Panc1 (cell line): ENCODE data around the gene GNAQ.

Experiments used
- POLR2AphosphoS5 ChIP-seq: IDR thresholded peaks from 2 replicates; pipeline ENCODE4 v1.6.1; 2012; ENCODE audit warnings: mild to moderate bottlenecking, low read depth, low read length, moderate library complexity
- SIN3A ChIP-seq: IDR thresholded peaks from 2 replicates; pipeline ENCODE4 v1.6.1; 2012; ENCODE audit warnings: low read depth, mild to moderate bottlenecking, low read length, moderate library complexity, borderline replicate concordance; ENCODE audit not compliant: insufficient read depth
- TCF7L2 ChIP-seq: IDR thresholded peaks from 2 replicates; pipeline ENCODE4 v1.6.1; 2011; ENCODE audit warnings: mild to moderate bottlenecking, low read depth, low read length, inconsistent platforms
- TF ChIP-seq, protein P1 (sequence below): fragments of 450-650 bp; IDR thresholded peaks from 2 replicates; pipeline ENCODE4 v1.5.1; 2017; ENCODE audit warnings: mild to moderate bottlenecking
- TF ChIP-seq, protein P2 (sequence below), 2 experiments: IDR thresholded peaks; 2 replicates each; pipeline ENCODE4 v1.6.1; 2011 to 2012; ENCODE audit warnings: low read depth in 2 of 2, control low read depth in 1 of 2, low read length in 1 of 2, mild to moderate bottlenecking in 1 of 2, moderate library complexity in 1 of 2; ENCODE audit not compliant: insufficient read depth in 1 of 2

DNA sequence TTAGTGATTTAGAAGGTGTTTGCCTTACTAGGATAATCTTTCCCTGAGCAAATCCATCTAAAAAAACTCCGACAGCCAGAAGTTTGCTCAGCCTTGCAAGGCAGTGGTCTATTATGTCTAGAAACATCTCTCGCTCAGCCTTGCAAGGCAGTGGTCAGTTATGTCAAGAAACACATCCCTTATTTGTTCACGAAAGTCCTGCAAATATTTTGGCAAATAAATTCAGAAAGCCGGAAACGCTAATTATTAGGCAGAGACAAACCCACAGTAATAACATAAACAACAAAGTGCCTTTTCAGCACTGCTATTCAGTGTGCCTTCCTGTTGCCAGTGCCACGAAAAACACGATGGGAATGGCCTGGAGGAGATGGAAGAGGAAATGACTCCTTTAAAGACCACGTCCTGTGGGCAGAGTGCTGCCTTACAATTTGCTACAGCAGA lies 184.5 kb downstream of the GNAQ start:
- TF ChIP-seq POLR2AphosphoS5 (no peak), SIN3A (no peak), TCF7L2 (no peak)
- TF ChIP-seq, protein P1, sequence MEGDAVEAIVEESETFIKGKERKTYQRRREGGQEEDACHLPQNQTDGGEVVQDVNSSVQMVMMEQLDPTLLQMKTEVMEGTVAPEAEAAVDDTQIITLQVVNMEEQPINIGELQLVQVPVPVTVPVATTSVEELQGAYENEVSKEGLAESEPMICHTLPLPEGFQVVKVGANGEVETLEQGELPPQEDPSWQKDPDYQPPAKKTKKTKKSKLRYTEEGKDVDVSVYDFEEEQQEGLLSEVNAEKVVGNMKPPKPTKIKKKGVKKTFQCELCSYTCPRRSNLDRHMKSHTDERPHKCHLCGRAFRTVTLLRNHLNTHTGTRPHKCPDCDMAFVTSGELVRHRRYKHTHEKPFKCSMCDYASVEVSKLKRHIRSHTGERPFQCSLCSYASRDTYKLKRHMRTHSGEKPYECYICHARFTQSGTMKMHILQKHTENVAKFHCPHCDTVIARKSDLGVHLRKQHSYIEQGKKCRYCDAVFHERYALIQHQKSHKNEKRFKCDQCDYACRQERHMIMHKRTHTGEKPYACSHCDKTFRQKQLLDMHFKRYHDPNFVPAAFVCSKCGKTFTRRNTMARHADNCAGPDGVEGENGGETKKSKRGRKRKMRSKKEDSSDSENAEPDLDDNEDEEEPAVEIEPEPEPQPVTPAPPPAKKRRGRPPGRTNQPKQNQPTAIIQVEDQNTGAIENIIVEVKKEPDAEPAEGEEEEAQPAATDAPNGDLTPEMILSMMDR = no peak
- TF ChIP-seq, protein P2, sequence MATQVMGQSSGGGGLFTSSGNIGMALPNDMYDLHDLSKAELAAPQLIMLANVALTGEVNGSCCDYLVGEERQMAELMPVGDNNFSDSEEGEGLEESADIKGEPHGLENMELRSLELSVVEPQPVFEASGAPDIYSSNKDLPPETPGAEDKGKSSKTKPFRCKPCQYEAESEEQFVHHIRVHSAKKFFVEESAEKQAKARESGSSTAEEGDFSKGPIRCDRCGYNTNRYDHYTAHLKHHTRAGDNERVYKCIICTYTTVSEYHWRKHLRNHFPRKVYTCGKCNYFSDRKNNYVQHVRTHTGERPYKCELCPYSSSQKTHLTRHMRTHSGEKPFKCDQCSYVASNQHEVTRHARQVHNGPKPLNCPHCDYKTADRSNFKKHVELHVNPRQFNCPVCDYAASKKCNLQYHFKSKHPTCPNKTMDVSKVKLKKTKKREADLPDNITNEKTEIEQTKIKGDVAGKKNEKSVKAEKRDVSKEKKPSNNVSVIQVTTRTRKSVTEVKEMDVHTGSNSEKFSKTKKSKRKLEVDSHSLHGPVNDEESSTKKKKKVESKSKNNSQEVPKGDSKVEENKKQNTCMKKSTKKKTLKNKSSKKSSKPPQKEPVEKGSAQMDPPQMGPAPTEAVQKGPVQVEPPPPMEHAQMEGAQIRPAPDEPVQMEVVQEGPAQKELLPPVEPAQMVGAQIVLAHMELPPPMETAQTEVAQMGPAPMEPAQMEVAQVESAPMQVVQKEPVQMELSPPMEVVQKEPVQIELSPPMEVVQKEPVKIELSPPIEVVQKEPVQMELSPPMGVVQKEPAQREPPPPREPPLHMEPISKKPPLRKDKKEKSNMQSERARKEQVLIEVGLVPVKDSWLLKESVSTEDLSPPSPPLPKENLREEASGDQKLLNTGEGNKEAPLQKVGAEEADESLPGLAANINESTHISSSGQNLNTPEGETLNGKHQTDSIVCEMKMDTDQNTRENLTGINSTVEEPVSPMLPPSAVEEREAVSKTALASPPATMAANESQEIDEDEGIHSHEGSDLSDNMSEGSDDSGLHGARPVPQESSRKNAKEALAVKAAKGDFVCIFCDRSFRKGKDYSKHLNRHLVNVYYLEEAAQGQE (IDR thresholded peaks at IDR 0.05; ENCODE audit: insufficient read depth in 1 of 2, low read depth in 2 of 2, low read length in 1 of 2) = no peak
